Measurements from ENCODE around the gene PCDH17.

Gene PCDH17

GRCh38 chr13:57629821-57630235 is 1.7 kb upstream of the PCDH17 start:
- no peak for TF ChIP-seq CTCF (IDR thresholded peaks at IDR 0.05; ENCODE audit: low read depth, low read length)
- peak overlapping the region; percentile 86 for H3K4me3 ChIP-seq (ENCODE audit: low read depth, low read length)
- H3K4me1 ChIP-seq = peaks cover 6% of the 10 kb centered on the region
- H3K9me3 ChIP-seq = peaks cover 5% of the 10 kb centered on the region; the same call in 1 of the 2 replicates
- peak; percentile 98 for DNase-seq
- H3K36me3 ChIP-seq = peaks cover 13% of the 10 kb centered on the region; the same call in 1 of the 2 replicates
- no peaks in the 10 kb centered on the region for H3K27me3 ChIP-seq

- H3K4me1 ChIP-seq = peaks cover 6% of the 10 kb centered on the region
- peak; percentile 44 for DNase-seq
- H3K27me3 ChIP-seq = no peaks in the 10 kb centered on the region
- H3K9me3 ChIP-seq = peaks cover 5% of the 10 kb centered on the region; the same call in 1 of the 2 replicates
- no peak for TF ChIP-seq CTCF (IDR thresholded peaks at IDR 0.05; ENCODE audit: low read depth, low read length)
- peaks cover 13% of the 10 kb centered on the region; the same call in 1 of the 2 replicates for H3K36me3 ChIP-seq
- H3K4me3 ChIP-seq (ENCODE audit: low read depth, low read length) = peak overlapping the region; percentile 86
Observed at GRCh38 chr13:57630661-57631595, 616 bp upstream of the PCDH17 start.

GRCh38 chr13:57632276-57633140 is 964 bp downstream of the PCDH17 start:
- Histone ChIP-seq H3K27me3 (no peaks in the 10 kb centered on the region), H3K4me1 (peaks cover 6% of the 10 kb centered on the region), H3K36me3 (peaks cover 13% of the 10 kb centered on the region; the same call in 1 of the 2 replicates), H3K9me3 (peaks cover 5% of the 10 kb centered on the region; the same call in 1 of the 2 replicates), H3K4me3 (ENCODE audit: low read depth, low read length) (peak overlapping the region; percentile 86)
- peak; percentile 40 for DNase-seq
- no peak for TF ChIP-seq CTCF (IDR thresholded peaks at IDR 0.05; ENCODE audit: low read depth, low read length)

GRCh38 chr13:57633141-57633949 is 1.8 kb downstream of the PCDH17 start:
- peaks cover 13% of the 10 kb centered on the region; the same call in 1 of the 2 replicates for H3K36me3 ChIP-seq
- TF ChIP-seq CTCF (IDR thresholded peaks at IDR 0.05; ENCODE audit: low read depth, low read length) = no peak
- H3K9me3 ChIP-seq = peaks cover 5% of the 10 kb centered on the region; the same call in 1 of the 2 replicates
- H3K27me3 ChIP-seq = no peaks in the 10 kb centered on the region
- no peak overlapping the region for H3K4me3 ChIP-seq (ENCODE audit: low read depth, low read length)
- peaks cover 6% of the 10 kb centered on the region for H3K4me1 ChIP-seq
- no peak for DNase-seq

- H3K4me3 ChIP-seq (ENCODE audit: low read depth, low read length) = peak overlapping the region; percentile 64
- TF ChIP-seq CTCF (IDR thresholded peaks at IDR 0.05; ENCODE audit: low read depth, low read length) = peak; percentile 23
Observed at GRCh38 chr13:57633950-57634838, 2.6 kb downstream of the PCDH17 start.

More at GRCh38 chr13:57633950-57634838, 2.6 kb downstream of the PCDH17 start:
- H3K36me3 ChIP-seq = peaks cover 13% of the 10 kb centered on the region; the same call in 1 of the 2 replicates
- peak; percentile 36 for DNase-seq
- peaks cover 5% of the 10 kb centered on the region; the same call in 1 of the 2 replicates for H3K9me3 ChIP-seq
- no peaks in the 10 kb centered on the region; the same call in 1 of the 2 replicates for H3K4me1 ChIP-seq
- no peaks in the 10 kb centered on the region for H3K27me3 ChIP-seq

All from BE2C (cell line).